Loucy (cell line): ENCODE data around the gene BCAS3.

Source experiments
- H2AFZ ChIP-seq: fragments of 200-600 bp; sonication (generic); 2 replicates; pipeline ENCODE4 v1.6.0; 2016; ENCODE audit warnings: antibody characterized with exemption, mild to moderate bottlenecking, low read length, moderate library complexity
- H3F3A ChIP-seq: fragments of 200-600 bp; 2 replicates; pipeline ENCODE4 v1.6.0; 2016; ENCODE audit warnings: antibody characterized with exemption, low read depth, mild to moderate bottlenecking
- H3K27me3 ChIP-seq: fragments of 200-600 bp; sonication (generic); 2 replicates; pipeline ENCODE4 v1.6.1; 2014; ENCODE audit warnings: low read length, mild to moderate bottlenecking; ENCODE audit not compliant: insufficient read depth, poor library complexity, severe bottlenecking
- H3K36me3 ChIP-seq: fragments of 200-600 bp; sonication (generic); 2 replicates; pipeline ENCODE4 v1.6.1; 2016; ENCODE audit warnings: low read length; ENCODE audit not compliant: insufficient read depth
- H3K4me1 ChIP-seq: fragments of 200-600 bp; sonication (generic); 2 replicates; pipeline ENCODE4 v1.5.1; 2014; ENCODE audit warnings: low read length, mild to moderate bottlenecking; ENCODE audit not compliant: insufficient read depth, poor library complexity, severe bottlenecking
- H3K4me2 ChIP-seq: fragments of 200-600 bp; sonication (generic); 2 replicates; pipeline ENCODE4 v1.6.0; 2014; ENCODE audit warnings: antibody characterized with exemption, low read length, low read depth, mild to moderate bottlenecking; ENCODE audit not compliant: poor library complexity, severe bottlenecking
- H3K4me3 ChIP-seq: fragments of 200-600 bp; sonication (generic); 2 replicates; pipeline ENCODE4 v1.5.1; 2014; ENCODE audit warnings: low read length, mild to moderate bottlenecking, mixed read lengths; ENCODE audit not compliant: poor library complexity, severe bottlenecking
- H3K79me2 ChIP-seq: fragments of 200-600 bp; sonication (generic); 2 replicates; pipeline ENCODE4 v1.6.1; 2014; ENCODE audit warnings: low read length; ENCODE audit not compliant: insufficient read depth
- H3K9ac ChIP-seq: fragments of 200-600 bp; sonication (generic); 2 replicates; pipeline ENCODE4 v1.6.0; 2014; ENCODE audit warnings: mild to moderate bottlenecking, low read depth, low read length, moderate library complexity; ENCODE audit not compliant: poor library complexity, severe bottlenecking
- H3K9me2 ChIP-seq: fragments of 200-600 bp; sonication (generic); replicated peaks from 2 replicates; pipeline ENCODE4 v1.6.1; 2016; ENCODE audit warnings: low read depth, low read length, mixed read lengths
- H3K9me3 ChIP-seq: fragments of 200-600 bp; sonication (generic); 2 replicates; pipeline ENCODE4 v1.6.1; 2014; ENCODE audit warnings: mild to moderate bottlenecking, antibody characterized with exemption, low read length, low read depth; ENCODE audit not compliant: insufficient read depth
- H4K20me1 ChIP-seq: fragments of 200-600 bp; sonication (generic); 2 replicates; pipeline ENCODE4 v1.6.0; 2014; ENCODE audit warnings: antibody characterized with exemption, low read length, mild to moderate bottlenecking; ENCODE audit not compliant: insufficient read depth, poor library complexity, severe bottlenecking
- CTCF ChIP-seq: fragments of 200-600 bp; sonication (generic); conservative IDR thresholded peaks from 2 replicates; pipeline ENCODE4 v1.5.1; 2014; ENCODE audit warnings: mild to moderate bottlenecking, antibody characterized with exemption, low read length
- EZH2phosphoT487 ChIP-seq: fragments of 200-600 bp; IDR thresholded peaks from 2 replicates; pipeline ENCODE4 v1.6.1; 2018; ENCODE audit warnings: antibody characterized with exemption, mild to moderate bottlenecking, moderate library complexity, borderline replicate concordance

BCAS3 gene

GRCh38 chr17:61393550-61393903, 715.9 kb downstream of the BCAS3 start:
- H3K9me2 ChIP-seq: no peaks in the 10 kb centered on the region
- H3K4me1 ChIP-seq: no peaks in the 10 kb centered on the region
- no peaks in the 10 kb centered on the region for H3K27me3 ChIP-seq
- TF ChIP-seq CTCF (peak; percentile 59), EZH2phosphoT487 (no peak)
- no peak overlapping the region for H2AFZ ChIP-seq
- H3K4me2 ChIP-seq: no peak overlapping the region
- no peak overlapping the region for H3K4me3 ChIP-seq
- no peaks in the 10 kb centered on the region for H3K9me3 ChIP-seq
- H3K9ac ChIP-seq: no peak overlapping the region
- H3K36me3 ChIP-seq: no peaks in the 10 kb centered on the region
- no peaks in the 10 kb centered on the region for H3K79me2 ChIP-seq
- no peaks in the 10 kb centered on the region for H3F3A ChIP-seq
- no peaks in the 10 kb centered on the region for H4K20me1 ChIP-seq

- Histone ChIP-seq H3K27me3 (no peaks in the 10 kb centered on the region), H4K20me1 (no peaks in the 10 kb centered on the region), H3K4me1 (no peaks in the 10 kb centered on the region), H3F3A (no peaks in the 10 kb centered on the region), H3K9ac (no peak overlapping the region), H3K79me2 (no peaks in the 10 kb centered on the region), H3K9me3 (no peaks in the 10 kb centered on the region), H3K4me3 (no peak overlapping the region), H2AFZ (no peak overlapping the region), H3K9me2 (no peaks in the 10 kb centered on the region), H3K4me2 (no peak overlapping the region), H3K36me3 (no peaks in the 10 kb centered on the region)
- TF ChIP-seq CTCF (no peak), EZH2phosphoT487 (no peak)
These were observed 716.4 kb downstream of the BCAS3 start for GRCh38 chr17:61393904-61394629.

GRCh38 chr17:61394630-61395408, 717.2 kb downstream of the BCAS3 start:
- H4K20me1 ChIP-seq: no peaks in the 10 kb centered on the region
- no peaks in the 10 kb centered on the region for H3K9me2 ChIP-seq
- no peaks in the 10 kb centered on the region for H3F3A ChIP-seq
- no peaks in the 10 kb centered on the region for H3K36me3 ChIP-seq
- H3K9me3 ChIP-seq: no peaks in the 10 kb centered on the region
- H3K9ac ChIP-seq: no peak overlapping the region
- TF ChIP-seq CTCF: no peak
- no peak for TF ChIP-seq EZH2phosphoT487
- no peak overlapping the region for H3K4me3 ChIP-seq
- H3K27me3 ChIP-seq: no peaks in the 10 kb centered on the region
- H2AFZ ChIP-seq: no peak overlapping the region
- H3K4me2 ChIP-seq: no peak overlapping the region
- no peaks in the 10 kb centered on the region for H3K4me1 ChIP-seq
- H3K79me2 ChIP-seq: no peaks in the 10 kb centered on the region
